ENCODE results near the gene AMIGO2.

DNA sequence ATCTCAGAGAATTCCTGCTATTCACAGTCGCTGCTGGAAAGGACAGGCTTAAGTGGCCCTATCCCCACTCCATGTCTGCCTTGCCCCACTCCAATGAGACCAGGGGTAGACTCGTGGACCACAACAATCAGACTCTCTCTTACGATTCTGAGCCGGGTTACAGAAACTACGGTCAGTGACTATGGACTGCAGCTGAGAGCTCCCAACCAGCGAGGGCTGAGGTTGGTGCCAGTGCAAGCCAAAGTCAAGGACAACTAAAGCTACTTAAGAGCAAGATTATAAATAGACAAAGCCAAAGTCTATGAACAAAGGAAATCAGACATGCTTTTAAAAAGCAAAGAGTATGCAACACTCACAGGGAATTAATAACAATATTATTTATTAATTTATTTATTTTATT, 18.3 kb upstream of the AMIGO2 start:
- no peak for TF ChIP-seq POLR2A (IDR thresholded peaks at IDR 0.05)
- TF ChIP-seq, protein P1, sequence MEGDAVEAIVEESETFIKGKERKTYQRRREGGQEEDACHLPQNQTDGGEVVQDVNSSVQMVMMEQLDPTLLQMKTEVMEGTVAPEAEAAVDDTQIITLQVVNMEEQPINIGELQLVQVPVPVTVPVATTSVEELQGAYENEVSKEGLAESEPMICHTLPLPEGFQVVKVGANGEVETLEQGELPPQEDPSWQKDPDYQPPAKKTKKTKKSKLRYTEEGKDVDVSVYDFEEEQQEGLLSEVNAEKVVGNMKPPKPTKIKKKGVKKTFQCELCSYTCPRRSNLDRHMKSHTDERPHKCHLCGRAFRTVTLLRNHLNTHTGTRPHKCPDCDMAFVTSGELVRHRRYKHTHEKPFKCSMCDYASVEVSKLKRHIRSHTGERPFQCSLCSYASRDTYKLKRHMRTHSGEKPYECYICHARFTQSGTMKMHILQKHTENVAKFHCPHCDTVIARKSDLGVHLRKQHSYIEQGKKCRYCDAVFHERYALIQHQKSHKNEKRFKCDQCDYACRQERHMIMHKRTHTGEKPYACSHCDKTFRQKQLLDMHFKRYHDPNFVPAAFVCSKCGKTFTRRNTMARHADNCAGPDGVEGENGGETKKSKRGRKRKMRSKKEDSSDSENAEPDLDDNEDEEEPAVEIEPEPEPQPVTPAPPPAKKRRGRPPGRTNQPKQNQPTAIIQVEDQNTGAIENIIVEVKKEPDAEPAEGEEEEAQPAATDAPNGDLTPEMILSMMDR (IDR thresholded peaks at IDR 0.05), result no peak
